IMR-90 (cell line): ENCODE results near the gene NDUFB10. TPM values are rescaled to one million over a fixed set of nuclear protein-coding genes. Genes with fewer than 3 reads are reported as not detected.

Experiments used
- ATAC-seq: fragments of 200-7000 bp; cut with Tn5 transposase; 2 replicates; pipeline ENCODE4 v1.9.1; 2020; ENCODE audit warnings: low read depth, mild to moderate bottlenecking, moderate library complexity
- BruUV-seq: library from RNA; stranded (reverse); fragments of 400-500 nt; replicated peaks from 2 replicates; lab custom pipeline; 2021; lab: Mats Ljungman, UMichigan
- CTCF ChIA-PET: fragments of 300-600 bp; formaldehyde crosslinking; extraction: SDS; loops from one replicate; lab custom pipeline; 2021; ENCODE audit warnings: antibody characterized with exemption; lab: Yijun Ruan, JAX
- POLR2A ChIA-PET: fragments of 300-600 bp; sonication (Branson Sonifier 250); formaldehyde crosslinking; loops from one replicate; lab custom pipeline; 2022; ENCODE audit warnings: antibody characterized with exemption; ENCODE audit not compliant: unreplicated experiment; lab: Charles Lee
- DNase-seq: peaks from one replicate; pipeline ENCODE4 v3.0.0; 2013
- H2AFZ ChIP-seq: replicated peaks from 2 replicates; pipeline ENCODE3; 2013; ENCODE audit warnings: low read length, mild to moderate bottlenecking; ENCODE audit not compliant: poor library complexity
- H2AK5ac ChIP-seq: 2 replicates; pipeline ENCODE4 v1.6.1; 2013; ENCODE audit warnings: low read depth, low read length, inconsistent platforms
- H2AK9ac ChIP-seq: replicated peaks from 2 replicates; pipeline ENCODE3; 2013; ENCODE audit warnings: mild to moderate bottlenecking, low read depth, low read length, moderate library complexity; ENCODE audit not compliant: poor library complexity
- H2BK120ac ChIP-seq: 2 replicates; pipeline ENCODE4 v1.6.1; 2013; ENCODE audit warnings: low read depth, low read length, inconsistent platforms
- H2BK15ac ChIP-seq: 3 replicates; pipeline ENCODE4 v1.6.1; 2013; ENCODE audit warnings: low read depth, low read length, inconsistent platforms
- H2BK20ac ChIP-seq: 2 replicates; pipeline ENCODE4 v1.6.1; 2013; ENCODE audit warnings: low read depth, mild to moderate bottlenecking, inconsistent platforms, low read length, moderate library complexity
- H2BK5ac ChIP-seq: 2 replicates; pipeline ENCODE4 v1.6.1; 2013; ENCODE audit warnings: mild to moderate bottlenecking, low read depth, low read length, inconsistent platforms; ENCODE audit not compliant: poor library complexity, severe bottlenecking
- H3K14ac ChIP-seq: replicated peaks from 2 replicates; pipeline ENCODE4 v1.6.1; 2013; ENCODE audit warnings: low read depth, low read length, inconsistent platforms
- H3K18ac ChIP-seq: 2 replicates; pipeline ENCODE4 v1.6.1; 2013; ENCODE audit warnings: low read depth, low read length, control low read depth
- H3K23ac ChIP-seq: 2 replicates; pipeline ENCODE4 v1.6.1; 2013; ENCODE audit warnings: low read depth, low read length, inconsistent platforms
- H3K27ac ChIP-seq: 2 replicates; pipeline ENCODE4 v1.5.1; 2013; ENCODE audit warnings: mild to moderate bottlenecking, control low read depth, low read length; ENCODE audit not compliant: insufficient read depth
- H3K27me3 ChIP-seq: 2 replicates; pipeline ENCODE4 v1.6.1; 2013; ENCODE audit warnings: low read length; ENCODE audit not compliant: control insufficient read depth, insufficient read depth
- H3K36me3 ChIP-seq: 2 replicates; pipeline ENCODE4 v1.6.1; 2013; ENCODE audit warnings: low read length, mixed read lengths; ENCODE audit not compliant: control insufficient read depth, insufficient read depth
- H3K4ac ChIP-seq: 2 replicates; pipeline ENCODE4 v1.6.1; 2013; ENCODE audit warnings: low read depth, low read length, inconsistent platforms
- H3K4me1 ChIP-seq: 2 replicates; pipeline ENCODE4 v1.6.1; 2013; ENCODE audit warnings: low read length, mixed read lengths; ENCODE audit not compliant: control insufficient read depth, insufficient read depth
- H3K4me2 ChIP-seq: 2 replicates; pipeline ENCODE4 v1.6.1; 2013; ENCODE audit warnings: low read depth, mild to moderate bottlenecking, control low read depth, low read length, moderate library complexity
- H3K4me3 ChIP-seq: 2 replicates; pipeline ENCODE4 v1.5.1; 2013; ENCODE audit warnings: low read depth, mild to moderate bottlenecking, control low read depth, low read length, moderate library complexity; ENCODE audit not compliant: insufficient read depth
- H3K56ac ChIP-seq: 2 replicates; pipeline ENCODE4 v1.6.1; 2013; ENCODE audit warnings: low read length, inconsistent platforms; ENCODE audit not compliant: insufficient read depth; ENCODE audit errors: extremely low read depth
- H3K79me1 ChIP-seq, 2 experiments: 2 replicates each; pipeline ENCODE4 v1.6.1; 2013; ENCODE audit warnings: low read length in 2 of 2, inconsistent platforms in 1 of 2, low read depth in 1 of 2
- H3K9ac ChIP-seq: 2 replicates; pipeline ENCODE4 v1.6.1; 2013; ENCODE audit warnings: low read depth, low read length, control low read depth
- H3K9me1 ChIP-seq: 2 replicates; pipeline ENCODE4 v1.6.1; 2013; ENCODE audit warnings: low read length, inconsistent platforms; ENCODE audit not compliant: insufficient read depth
- H3K9me3 ChIP-seq: 2 replicates; pipeline ENCODE4 v1.6.1; 2013; ENCODE audit warnings: low read length; ENCODE audit not compliant: control insufficient read depth, insufficient read depth
- H4K20me1 ChIP-seq: 2 replicates; pipeline ENCODE4 v1.6.1; 2013; ENCODE audit warnings: low read length, inconsistent platforms; ENCODE audit not compliant: insufficient read depth
- H4K5ac ChIP-seq: 2 replicates; pipeline ENCODE4 v1.6.1; 2013; ENCODE audit warnings: mild to moderate bottlenecking, low read depth, low read length, control low read depth
- H4K8ac ChIP-seq, 2 experiments: 2 replicates each; pipeline ENCODE4 v1.6.1; 2013; ENCODE audit warnings: low read depth in 2 of 2, low read length in 2 of 2, control low read depth in 1 of 2, inconsistent platforms in 1 of 2
- H4K91ac ChIP-seq: 2 replicates; pipeline ENCODE4 v1.6.1; 2013; ENCODE audit warnings: low read depth, low read length, inconsistent platforms; ENCODE audit not compliant: insufficient read depth
- CEBPB ChIP-seq: IDR thresholded peaks from 2 replicates; pipeline ENCODE4 v1.6.1; 2012; ENCODE audit warnings: low read depth, low read length, improper control_type of control experiment
- CHD1 ChIP-seq: IDR thresholded peaks from 2 replicates; pipeline ENCODE4 v1.6.1; 2012; ENCODE audit warnings: low read depth, low read length, improper control_type of control experiment
- FOS ChIP-seq: fragments of 150-350 bp; IDR thresholded peaks from 2 replicates; pipeline ENCODE4 v1.6.1; 2016; ENCODE audit warnings: low read depth, low read length
- MAFK ChIP-seq: IDR thresholded peaks from 2 replicates; pipeline ENCODE4 v1.6.1; 2012; ENCODE audit warnings: low read depth, low read length, improper control_type of control experiment
- MAZ ChIP-seq: IDR thresholded peaks from 2 replicates; pipeline ENCODE4 v1.6.1; 2012; ENCODE audit warnings: low read depth, mild to moderate bottlenecking, low read length, improper control_type of control experiment, moderate library complexity, borderline replicate concordance
- MXI1 ChIP-seq: IDR thresholded peaks from 2 replicates; pipeline ENCODE4 v1.6.1; 2012; ENCODE audit warnings: low read depth, mild to moderate bottlenecking, low read length, moderate library complexity, borderline replicate concordance
- RAD21 ChIP-seq: IDR thresholded peaks from 2 replicates; pipeline ENCODE4 v1.6.1; 2012; ENCODE audit warnings: low read length, improper control_type of control experiment
- RCOR1 ChIP-seq: IDR thresholded peaks from 2 replicates; pipeline ENCODE4 v1.6.1; 2012; ENCODE audit warnings: mild to moderate bottlenecking, low read length, improper control_type of control experiment; ENCODE audit not compliant: insufficient replicate concordance
- RFX5 ChIP-seq: IDR thresholded peaks from 2 replicates; pipeline ENCODE4 v1.8.0; 2012; ENCODE audit warnings: low read depth, mild to moderate bottlenecking, low read length, moderate library complexity
- SMC3 ChIP-seq: fragments of 150-350 bp; IDR thresholded peaks from 2 replicates; pipeline ENCODE4 v1.6.1; 2016; ENCODE audit warnings: low read depth, mild to moderate bottlenecking, antibody characterized with exemption, low read length, moderate library complexity
- WGBS, 2 experiments: methylation state at CpG; one replicate each; pipeline versions ENCODE4 v1.1.5 to v1.1.7; 2013; ENCODE audit warnings: missing lambda C conversion rate in 2 of 2; ENCODE audit not compliant: insufficient read length in 1 of 2; ENCODE audit errors: extremely low coverage in 2 of 2; 5-methylcytosine and 5-hydroxymethylcytosine counted together
- dilution Hi-C: fragments of 300-500 bp; cut with HindIII; formaldehyde crosslinking; loops from one replicate; pipeline ENCODE4 v1.14.3; 2018; ENCODE audit warnings: low sequenced_read_pairs; ENCODE audit not compliant: unreplicated experiment
- in situ Hi-C: fragments of 300-500 bp; cut with MboI; formaldehyde crosslinking; loops from 3 replicates; pipeline ENCODE4 v1.14.3; 2019; ENCODE audit warnings: low sequenced_read_pairs, inconsistent platforms, mixed read lengths
- intact Hi-C: fragments of 100-400 bp; cut with micrococcal nuclease; formaldehyde crosslinking; loops from 2 replicates; pipeline ENCODE4 v1.10.0; 2022
- polyA plus RNA-seq, 3 experiments: library from polyadenylated mRNA; depleted of rRNA; stranded (reverse); fragments of >200 nt; gene quantifications; 2 replicates each; pipeline ENCODE4 v1.2.3, GENCODE V29; 2012; ENCODE audit warnings: low replicate concordance in 1 of 3
- total RNA-seq: library from RNA; depleted of rRNA; stranded (reverse); fragments of >200 nt; gene quantifications from 2 replicates; pipeline ENCODE4 v1.2.3, GENCODE V29; 2012
- TF ChIP-seq, protein P1 (sequence below): fragments of 150-350 bp; IDR thresholded peaks from 2 replicates; pipeline ENCODE4 v1.6.1; 2017; ENCODE audit warnings: mild to moderate bottlenecking, antibody characterized with exemption, low read length, low read depth
- TF ChIP-seq, protein P2 (sequence below): conservative IDR thresholded peaks from 2 replicates; pipeline ENCODE4 v1.5.1; 2012; ENCODE audit warnings: mild to moderate bottlenecking, low read depth, low read length, improper control_type of control experiment

NDUFB10 gene
- total and polyA plus RNA-seq, 2 of the 4 experiments (the other 2 are of a cell fraction) = 189 to 220 TPM

DNA sequence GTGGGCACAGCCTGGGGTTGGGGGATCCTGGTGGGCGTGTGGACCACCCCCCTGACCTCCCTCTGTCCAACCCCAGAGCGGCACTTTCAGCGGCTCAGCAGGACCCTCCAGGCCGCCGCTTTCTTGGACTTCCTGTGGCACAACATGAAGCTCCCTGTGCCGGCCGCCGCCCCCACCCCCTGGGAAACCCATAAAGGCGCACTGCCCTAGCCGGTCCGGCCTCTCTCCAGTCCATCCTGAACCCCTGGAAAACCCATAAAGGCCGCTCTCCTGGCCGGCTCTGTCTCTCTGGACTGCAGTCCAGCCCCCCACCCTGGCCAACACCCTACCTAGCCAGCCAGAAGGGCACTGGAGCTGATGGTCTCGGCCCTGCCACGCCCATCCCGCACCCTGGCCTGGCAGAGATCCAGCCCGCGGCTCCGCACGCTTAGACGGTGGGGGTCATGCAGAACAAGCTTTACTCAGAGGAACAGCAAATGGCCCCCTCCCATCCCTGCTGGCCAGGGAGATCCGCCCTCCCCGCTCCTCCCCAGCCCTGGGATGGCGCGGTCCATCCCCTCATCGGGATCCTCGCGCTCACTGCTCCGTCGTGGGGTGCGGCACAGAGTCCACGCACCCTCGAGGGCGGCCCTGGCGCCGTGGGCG is 19.3 kb downstream of the NDUFB10 start:
- no peak overlapping the region for H2BK15ac ChIP-seq
- H3K23ac ChIP-seq = no peak overlapping the region
- peaks cover 31% of the 10 kb centered on the region; the same call in 1 of the 2 replicates for H3K27me3 ChIP-seq
- H4K8ac ChIP-seq = no peak overlapping the region
- no peaks in the 10 kb centered on the region; the same call in none of the 2 replicates for H4K20me1 ChIP-seq
- ChIA-PET CTCF (no interaction called here), POLR2A (no interaction called here)
- H2BK120ac ChIP-seq = no peak overlapping the region
- peaks cover 0 to 8% of the 10 kb centered on the region in 2 experiments; a peak in 1 of 4 replicates for H3K79me1 ChIP-seq
- no peak overlapping the region for H3K18ac ChIP-seq
- no peak overlapping the region for H2BK5ac ChIP-seq
- dilution Hi-C loops = no loop called here
- intact Hi-C loops = no loop called here
- H4K5ac ChIP-seq = no peak overlapping the region
- TF ChIP-seq SMC3 = no peak
- no peak for TF ChIP-seq MAZ
- no peak for TF ChIP-seq RAD21
- TF ChIP-seq, protein P1, sequence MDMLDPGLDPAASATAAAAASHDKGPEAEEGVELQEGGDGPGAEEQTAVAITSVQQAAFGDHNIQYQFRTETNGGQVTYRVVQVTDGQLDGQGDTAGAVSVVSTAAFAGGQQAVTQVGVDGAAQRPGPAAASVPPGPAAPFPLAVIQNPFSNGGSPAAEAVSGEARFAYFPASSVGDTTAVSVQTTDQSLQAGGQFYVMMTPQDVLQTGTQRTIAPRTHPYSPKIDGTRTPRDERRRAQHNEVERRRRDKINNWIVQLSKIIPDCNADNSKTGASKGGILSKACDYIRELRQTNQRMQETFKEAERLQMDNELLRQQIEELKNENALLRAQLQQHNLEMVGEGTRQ = no peak
- no peak for TF ChIP-seq FOS
- TF ChIP-seq MXI1 = no peak
- TF ChIP-seq, protein P2, sequence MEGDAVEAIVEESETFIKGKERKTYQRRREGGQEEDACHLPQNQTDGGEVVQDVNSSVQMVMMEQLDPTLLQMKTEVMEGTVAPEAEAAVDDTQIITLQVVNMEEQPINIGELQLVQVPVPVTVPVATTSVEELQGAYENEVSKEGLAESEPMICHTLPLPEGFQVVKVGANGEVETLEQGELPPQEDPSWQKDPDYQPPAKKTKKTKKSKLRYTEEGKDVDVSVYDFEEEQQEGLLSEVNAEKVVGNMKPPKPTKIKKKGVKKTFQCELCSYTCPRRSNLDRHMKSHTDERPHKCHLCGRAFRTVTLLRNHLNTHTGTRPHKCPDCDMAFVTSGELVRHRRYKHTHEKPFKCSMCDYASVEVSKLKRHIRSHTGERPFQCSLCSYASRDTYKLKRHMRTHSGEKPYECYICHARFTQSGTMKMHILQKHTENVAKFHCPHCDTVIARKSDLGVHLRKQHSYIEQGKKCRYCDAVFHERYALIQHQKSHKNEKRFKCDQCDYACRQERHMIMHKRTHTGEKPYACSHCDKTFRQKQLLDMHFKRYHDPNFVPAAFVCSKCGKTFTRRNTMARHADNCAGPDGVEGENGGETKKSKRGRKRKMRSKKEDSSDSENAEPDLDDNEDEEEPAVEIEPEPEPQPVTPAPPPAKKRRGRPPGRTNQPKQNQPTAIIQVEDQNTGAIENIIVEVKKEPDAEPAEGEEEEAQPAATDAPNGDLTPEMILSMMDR = no peak
- TF ChIP-seq RFX5 = no peak
- no peak for TF ChIP-seq CHD1
- TF ChIP-seq CEBPB = no peak
- no peak for TF ChIP-seq RCOR1
- no peak for TF ChIP-seq MAFK
- no peak overlapping the region for H2AFZ ChIP-seq
- in situ Hi-C loops = no loop called here
- DNase-seq (no peak), ATAC-seq (no peak)
- H3K4me1 ChIP-seq = no peaks in the 10 kb centered on the region
- H3K4me2 ChIP-seq = no peak overlapping the region
- peaks cover 48% of the 10 kb centered on the region for H3K36me3 ChIP-seq
- no peak overlapping the region for H3K56ac ChIP-seq
- H2AK5ac ChIP-seq = no peak overlapping the region
- H3K27ac ChIP-seq = no peak overlapping the region
- BruUV-seq = no TSS peak
- no peak overlapping the region for H2AK9ac ChIP-seq
- H3K9me1 ChIP-seq = no peaks in the 10 kb centered on the region
- no peaks in the 10 kb centered on the region for H3K9me3 ChIP-seq
- H3K14ac ChIP-seq = no peak overlapping the region
- H4K91ac ChIP-seq = no peak overlapping the region
- H3K4me3 ChIP-seq = no peak overlapping the region
- H3K9ac ChIP-seq = no peak overlapping the region
- H2BK20ac ChIP-seq = no peak overlapping the region
- H3K4ac ChIP-seq = no peak overlapping the region
- 93% methylated on average over 9 of the region's 37 CpGs; no CpG with 5 or more reads in 1 of the 2 experiments for WGBS, 2 experiments
